ENCODE measurements around the gene GFI1.

GRCh38 chr1:92484472-92485380 is 2.0 kb downstream of the GFI1 start:
- TF ChIP-seq EZH2 (IDR thresholded peaks at IDR 0.05; ENCODE audit: borderline replicate concordance, low read depth, low read length, severe bottlenecking), result peak; percentile 74
- TF ChIP-seq CTCF (IDR thresholded peaks at IDR 0.05; ENCODE audit: extremely low read depth in 1 of 2, insufficient read depth in 1 of 2, low read depth in 1 of 2, low read length in 2 of 2), result no peak
- TF ChIP-seq POLR2AphosphoS5 (IDR thresholded peaks at IDR 0.05; ENCODE audit: insufficient read depth, low read depth, low read length), result no peak
- no peak for TF ChIP-seq POLR2A (IDR thresholded peaks at IDR 0.05; ENCODE audit: low read depth, low read length)
